PC-9 (cell line): ENCODE measurements around the gene FKBP1B. TPM values are rescaled to one million over a fixed set of nuclear protein-coding genes. Genes with fewer than 3 reads are reported as not detected.
"Not testable (repeated sequence)": the region's sequence is repeated elsewhere in the genome, so short reads cannot be mapped to it uniquely, and the experiment has no call there.

Experiments
- BruUV-seq: library from RNA; stranded (reverse); fragments of 400-500 nt; replicated peaks from 2 replicates; lab custom pipeline; 2021; lab: Mats Ljungman, UMichigan
- CTCF ChIA-PET: fragments of 300-600 bp; sonication (Branson Sonifier 250); formaldehyde crosslinking; loops from one replicate; lab custom pipeline; 2022; ENCODE audit warnings: antibody characterized with exemption; lab: Charles Lee
- POLR2A ChIA-PET: fragments of 300-600 bp; sonication (Branson Sonifier 250); formaldehyde crosslinking; loops from one replicate; lab custom pipeline; 2022; ENCODE audit warnings: antibody characterized with exemption; ENCODE audit not compliant: unreplicated experiment; lab: Charles Lee
- DNase-seq, 2 experiments: peaks; one replicate each; pipeline versions ENCODE4 v3.0.0 to v3.0.0-alpha.2; 2015 to 2022; ENCODE audit warnings: mixed read lengths in 1 of 2
- H2AFZ ChIP-seq: fragments of 200-600 bp; sonication (generic); 2 replicates; pipeline ENCODE4 v1.8.1; 2017; ENCODE audit warnings: antibody characterized with exemption
- H3F3A ChIP-seq: fragments of 200-600 bp; sonication (generic); 2 replicates; pipeline ENCODE4 v1.8.1; 2017; ENCODE audit warnings: antibody characterized with exemption, mild to moderate bottlenecking, low read depth; ENCODE audit not compliant: insufficient read depth
- H3K27ac ChIP-seq: fragments of 200-600 bp; sonication (generic); 2 replicates; pipeline ENCODE4 v1.6.1; 2016; ENCODE audit warnings: mixed run types
- H3K27me3 ChIP-seq: fragments of 200-600 bp; sonication (generic); 2 replicates; pipeline ENCODE4 v1.6.1; 2016; ENCODE audit warnings: low read depth, mixed run types; ENCODE audit not compliant: insufficient read depth
- H3K36me3 ChIP-seq: fragments of 200-600 bp; sonication (generic); 2 replicates; pipeline ENCODE4 v1.6.1; 2016; ENCODE audit warnings: low read depth, mixed run types
- H3K4me1 ChIP-seq: fragments of 200-600 bp; sonication (generic); replicated peaks from 2 replicates; pipeline ENCODE4 v1.6.1; 2016; ENCODE audit warnings: mixed run types; ENCODE audit not compliant: insufficient read depth
- H3K4me2 ChIP-seq: fragments of 200-600 bp; sonication (generic); 2 replicates; pipeline ENCODE4 v1.6.1; 2017; ENCODE audit warnings: mixed run types
- H3K4me3 ChIP-seq: fragments of 200-600 bp; sonication (generic); 2 replicates; pipeline ENCODE4 v1.6.1; 2016; ENCODE audit warnings: mixed run types
- H3K79me2 ChIP-seq: fragments of 200-600 bp; sonication (generic); 2 replicates; pipeline ENCODE4 v1.6.1; 2017; ENCODE audit warnings: low read depth, mixed run types
- H3K9me2 ChIP-seq: fragments of 200-600 bp; sonication (generic); 2 replicates; pipeline ENCODE4 v1.8.1; 2017; ENCODE audit warnings: mild to moderate bottlenecking; ENCODE audit not compliant: insufficient read depth
- H3K9me3 ChIP-seq: fragments of 200-600 bp; sonication (generic); 2 replicates; pipeline ENCODE4 v1.8.1; 2016; ENCODE audit warnings: low read depth; ENCODE audit not compliant: insufficient read depth
- H4K20me1 ChIP-seq: fragments of 200-600 bp; sonication (generic); 2 replicates; pipeline ENCODE4 v1.8.1; 2017; ENCODE audit not compliant: insufficient read depth
- CTCF ChIP-seq: fragments of 200-600 bp; sonication (generic); conservative IDR thresholded peaks from 2 replicates; pipeline ENCODE4 v1.6.1; 2017; ENCODE audit warnings: mixed run types, antibody characterized with exemption, mild to moderate bottlenecking, moderate library complexity
- EZH2 ChIP-seq: fragments of 200-600 bp; sonication (generic); IDR thresholded peaks from 2 replicates; pipeline ENCODE4 v1.8.0; 2017; ENCODE audit warnings: antibody characterized with exemption, low read depth
- intact Hi-C: fragments of 100-400 bp; cut with micrococcal nuclease; formaldehyde crosslinking; loops from one replicate; pipeline ENCODE4 v1.10.0; 2022; ENCODE audit not compliant: unreplicated experiment
- total RNA-seq: library from RNA; stranded (reverse); gene quantifications from 2 replicates; pipeline ENCODE4 v1.2.3, GENCODE V29; 2021

FKBP1B gene
- total RNA-seq, 1 experiment from 2014 or later: 4.5 TPM

- ChIA-PET CTCF (no interaction called here), POLR2A (no interaction called here)
- no TSS peak for BruUV-seq
Observed at GRCh38 chr2:24107336-24107735, 57.8 kb downstream of the FKBP1B start.

GRCh38 chr2:24109431-24109830 lies 59.9 kb downstream of the FKBP1B start:
- intact Hi-C loops, DNase-seq, H4K20me1 ChIP-seq, H3K4me2 ChIP-seq, BruUV-seq, H3K36me3 ChIP-seq, H3K27ac ChIP-seq, H3K79me2 ChIP-seq, H2AFZ ChIP-seq, H3K4me3 ChIP-seq, H3K27me3 ChIP-seq, H3K9me2 ChIP-seq: not testable (repeated sequence)
- Histone ChIP-seq H3K9me3 (peaks cover 23% of the 10 kb centered on the region), H3K4me1 (peaks cover 52% of the 10 kb centered on the region), H3F3A (peaks cover 27% of the 10 kb centered on the region)
- ChIA-PET CTCF (interaction anchor here (0.6 kb wide), 1 partner anchor 25 kb away, joined by 3 read pairs; no protein-coding TSS in a partner anchor), POLR2A (interaction anchor here (0.6 to 0.7 kb wide), 2 partner anchors 74 to 112 kb away, joined by 3 to 8 read pairs; no protein-coding TSS in a partner anchor)

More at GRCh38 chr2:24107336-24107735, 57.8 kb downstream of the FKBP1B start:
- intact Hi-C loops: no loop called here
- Histone ChIP-seq H3K4me1 (peaks cover 46% of the 10 kb centered on the region), H3K79me2 (no peaks in the 10 kb centered on the region), H3K9me3 (peaks cover 15% of the 10 kb centered on the region), H4K20me1 (no peaks in the 10 kb centered on the region), H2AFZ (no peak overlapping the region), H3K4me2 (no peak overlapping the region), H3K27me3 (no peaks in the 10 kb centered on the region), H3K9me2 (no peaks in the 10 kb centered on the region), H3K27ac (no peak overlapping the region), H3F3A (peaks cover 27% of the 10 kb centered on the region), H3K4me3 (no peak overlapping the region), H3K36me3 (no peaks in the 10 kb centered on the region)
- no peak for DNase-seq
- TF ChIP-seq CTCF (no peak), EZH2 (no peak)

GRCh38 chr2:24110660-24111303 lies 61.2 kb downstream of the FKBP1B start:
- ChIA-PET CTCF (interaction anchor here (0.6 to 0.9 kb wide), 2 partner anchors 27 to 183 kb away, joined by 5 to 6 read pairs; partner anchors contain the start of gene TP53I3), POLR2A (interaction anchor here (0.5 to 1.8 kb wide), 6 partner anchors 12 to 307 kb away, joined by 4 to 9 read pairs (median 6); partner anchors contain the start of genes PFN4 and TP53I3)
- H3K4me3 ChIP-seq: no peak overlapping the region
- TF ChIP-seq EZH2: no peak
- TF ChIP-seq CTCF: no peak
- H3K79me2 ChIP-seq: no peaks in the 10 kb centered on the region
- H3K27me3 ChIP-seq: no peaks in the 10 kb centered on the region
- H4K20me1 ChIP-seq: no peaks in the 10 kb centered on the region
- peaks cover 48% of the 10 kb centered on the region for H3K4me1 ChIP-seq
- peak; percentile 10 to 51 for DNase-seq
- H3K27ac ChIP-seq: peak overlapping the region; percentile 92
- intact Hi-C loops: loop anchor here (1.0 kb wide), 1 partner anchor 34 kb away; the partner anchor contains the start of gene SF3B6
- peaks cover 31% of the 10 kb centered on the region for H3K9me3 ChIP-seq
- BruUV-seq: TSS peak; percentile 78
- H3K36me3 ChIP-seq: no peaks in the 10 kb centered on the region
- peak overlapping the region; percentile 64 for H3K4me2 ChIP-seq
- H3K9me2 ChIP-seq: no peaks in the 10 kb centered on the region
- H2AFZ ChIP-seq: no peak overlapping the region
- H3F3A ChIP-seq: peaks cover 35% of the 10 kb centered on the region
